ENCODE data around the gene R3HCC1L.

R3HCC1L gene

DNA sequence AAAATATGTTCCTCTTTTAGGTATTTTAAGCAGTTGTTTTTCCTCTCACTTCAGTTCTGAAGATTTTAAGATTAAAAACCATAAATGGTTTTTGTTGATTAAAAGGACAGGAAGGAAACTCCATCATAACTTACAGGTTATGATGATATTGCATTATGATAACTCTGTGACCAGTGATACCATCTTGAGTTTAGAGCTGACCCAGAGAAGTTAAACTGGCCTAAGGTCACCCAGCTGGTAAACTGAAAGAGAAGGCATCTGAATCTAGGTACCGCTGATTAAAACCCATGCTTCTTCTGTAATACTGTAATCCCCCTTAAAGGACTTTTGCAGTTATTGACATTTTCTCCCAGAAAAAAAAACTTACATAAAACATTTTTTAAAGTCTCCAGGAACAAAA, 103.9 kb downstream of the R3HCC1L start:
- DNase-seq = no peak

DNA sequence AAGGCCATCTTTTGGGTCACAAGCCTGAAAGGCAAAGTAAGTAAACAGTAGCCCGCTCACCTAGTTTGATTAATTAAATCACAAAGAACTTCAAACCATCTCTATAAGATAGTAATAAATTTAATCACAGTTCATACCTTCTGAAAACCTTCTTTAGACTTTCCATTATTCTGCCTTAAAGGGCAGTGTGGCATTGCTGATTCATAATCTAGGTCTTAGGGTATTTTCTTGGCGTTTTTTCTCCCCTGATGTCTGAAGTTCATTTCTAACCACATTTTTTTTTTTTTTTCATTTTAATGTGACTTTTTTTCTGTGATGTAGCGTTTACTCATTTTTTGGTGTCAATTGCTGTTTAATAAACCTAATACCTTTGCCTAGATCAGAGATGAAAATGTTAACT, 106.1 kb downstream of the R3HCC1L start:
- DNase-seq = no peak

DNA sequence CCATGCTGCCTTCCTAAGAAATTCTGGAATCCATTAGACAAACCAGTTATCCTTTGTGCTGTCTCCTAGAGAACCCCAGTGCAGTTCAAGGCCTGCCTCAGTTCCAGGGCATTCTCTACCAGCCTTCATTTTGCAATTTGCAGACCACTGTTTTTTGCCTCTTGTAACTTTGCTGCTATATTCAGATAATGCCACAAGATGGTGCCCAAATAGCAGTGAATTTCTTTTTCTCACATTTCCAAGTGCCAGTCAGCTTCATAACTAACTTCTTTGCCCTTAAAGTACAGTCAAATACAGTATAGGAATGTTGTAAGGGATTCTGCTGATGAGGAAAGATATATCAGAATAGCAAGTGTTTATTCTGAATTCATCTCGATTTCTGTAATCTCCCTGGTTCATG, 108.4 kb downstream of the R3HCC1L start:
- DNase-seq = no peak

DNA sequence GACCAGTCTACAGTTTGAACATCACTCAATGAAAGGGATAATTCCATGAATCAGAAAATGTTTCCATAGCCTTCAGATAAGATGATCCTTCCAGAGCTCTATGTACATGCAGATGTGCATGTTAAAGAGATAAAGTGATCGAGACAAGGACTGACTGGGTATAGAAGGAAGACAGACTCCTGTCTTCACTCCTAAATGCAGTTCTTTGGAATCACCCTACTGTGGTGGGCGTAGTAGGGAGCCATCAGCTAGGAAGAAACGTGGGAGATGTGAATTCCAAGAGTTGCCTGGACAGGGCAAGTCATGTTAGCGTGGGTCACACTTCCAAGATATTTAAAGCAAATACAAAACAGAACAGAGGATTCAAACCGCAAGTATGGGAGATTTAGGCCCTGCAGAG, 109.7 kb downstream of the R3HCC1L start:
- DNase-seq = no peak

DNA sequence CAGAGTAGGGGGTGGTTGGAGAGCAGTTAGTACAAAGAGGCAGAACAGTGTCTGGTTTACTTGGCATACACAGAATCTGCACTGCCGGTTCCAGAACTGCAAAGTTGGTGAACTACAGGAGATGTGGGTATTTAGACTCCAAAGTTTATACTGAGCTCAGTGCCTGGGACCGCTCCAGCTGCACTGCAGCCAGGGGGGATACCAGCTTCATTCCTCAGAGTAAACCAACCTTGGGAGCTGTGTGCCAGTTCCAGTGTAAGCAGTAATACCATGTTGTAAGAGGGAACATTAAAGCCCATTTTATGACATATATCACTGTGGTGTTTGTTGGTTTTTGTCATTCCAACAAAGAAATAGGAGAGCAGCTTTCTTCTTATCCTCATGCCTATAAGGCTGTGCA, 110.1 kb downstream of the R3HCC1L start:
- no peak for DNase-seq

DNA sequence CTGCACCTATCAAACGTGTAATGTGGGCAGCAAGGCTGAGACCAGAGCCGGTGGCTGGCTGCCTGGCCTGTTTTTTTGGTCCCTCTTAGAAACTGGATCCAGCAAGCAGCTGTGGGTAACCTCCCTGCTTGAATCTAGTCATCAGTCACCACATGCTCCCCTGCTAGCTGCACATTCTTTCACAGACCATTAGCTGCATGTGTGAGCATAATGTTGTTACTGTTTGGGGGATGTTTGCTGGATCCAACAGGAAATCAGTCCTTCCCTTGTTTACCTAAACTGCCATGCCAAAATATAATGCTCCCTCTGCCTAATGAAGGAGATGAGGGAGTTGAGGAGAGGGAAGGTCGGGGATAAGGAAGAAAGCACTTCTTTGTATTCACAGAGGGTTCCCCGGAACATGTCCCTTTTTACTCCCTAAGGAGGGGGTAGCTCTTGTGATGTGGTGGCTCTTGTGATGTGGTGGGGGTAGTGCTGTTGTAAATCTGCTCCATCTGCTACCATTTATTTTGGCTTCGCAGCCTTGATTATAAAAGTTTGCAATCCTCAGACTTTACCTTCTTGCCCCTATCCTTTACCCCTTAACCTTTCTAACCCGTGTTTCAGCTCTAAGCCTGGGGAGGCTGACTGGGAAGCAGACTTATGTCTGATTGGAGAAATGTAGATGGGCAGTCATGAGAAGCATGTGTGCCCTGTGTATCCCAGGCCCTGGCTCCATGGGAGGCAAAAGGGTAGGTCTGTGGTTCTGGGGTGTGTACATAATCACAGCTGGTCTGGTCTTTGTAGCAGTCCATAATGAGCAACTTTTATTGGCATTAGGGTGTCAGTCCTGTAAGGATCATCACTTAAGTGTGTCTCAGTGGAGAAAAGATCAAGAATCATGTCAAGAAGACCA, 112.7 kb downstream of the R3HCC1L start:
- peak; percentile 68 for DNase-seq

DNA sequence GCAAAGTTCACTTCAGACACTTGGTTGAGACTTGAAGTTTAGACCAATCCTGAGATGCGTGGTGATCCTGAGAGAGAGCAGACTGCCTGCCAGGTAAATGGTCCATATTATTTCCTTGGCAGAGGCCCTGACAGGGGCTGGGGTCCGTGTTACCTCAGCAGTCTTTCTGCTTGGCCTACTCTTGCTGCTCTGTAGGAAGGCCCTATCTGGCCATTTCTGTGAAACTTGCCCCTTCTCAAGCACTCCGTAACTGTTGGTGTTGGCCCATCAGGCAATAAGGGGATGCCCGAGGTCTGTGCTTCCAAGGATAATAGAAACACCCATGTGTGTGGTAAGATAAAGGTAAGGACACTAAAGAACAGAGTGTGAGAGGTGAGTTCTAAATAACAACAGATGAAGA, 113.6 kb downstream of the R3HCC1L start:
- no peak for DNase-seq

DNA sequence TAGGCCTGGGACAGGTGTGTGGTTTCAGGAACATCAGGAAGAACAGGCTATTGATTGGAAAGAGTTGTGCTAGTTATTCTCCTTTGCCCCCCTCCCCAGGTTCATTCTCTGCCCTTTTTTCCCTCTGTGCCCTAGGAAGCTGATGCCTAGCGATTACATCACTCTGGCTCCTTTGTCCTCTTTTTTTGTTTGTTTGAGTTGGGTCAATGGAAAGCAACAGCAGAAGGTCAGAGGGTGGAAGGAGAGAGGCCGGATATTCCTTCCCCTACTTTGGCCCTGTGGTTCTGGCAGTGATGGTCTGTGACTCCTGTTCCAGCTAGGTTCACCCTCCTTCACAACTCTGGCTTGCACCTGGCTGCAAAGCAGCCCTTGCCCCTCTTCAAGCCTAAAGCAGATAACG, 114.7 kb downstream of the R3HCC1L start:
- DNase-seq = no peak

DNA sequence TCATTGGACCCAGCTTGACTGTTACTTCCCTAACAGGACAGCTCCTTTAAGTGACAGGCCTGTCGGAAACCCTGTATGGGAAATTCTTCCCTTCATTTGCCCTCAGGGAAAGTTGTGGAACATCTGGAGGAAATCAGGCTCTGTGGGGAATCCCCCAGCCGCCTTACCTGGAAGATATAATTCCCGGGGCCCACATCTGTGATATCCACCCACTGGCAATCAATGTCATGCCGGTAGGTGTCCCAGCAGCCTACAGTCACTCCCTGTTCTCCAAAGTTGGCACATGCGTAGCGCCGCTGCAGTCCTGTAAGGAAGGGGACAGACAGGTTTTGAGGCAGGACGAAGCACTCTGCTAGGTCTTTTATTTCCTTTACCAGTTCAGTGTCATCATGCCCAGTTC, 116.9 kb downstream of the R3HCC1L start:
- no peak for DNase-seq

DNA sequence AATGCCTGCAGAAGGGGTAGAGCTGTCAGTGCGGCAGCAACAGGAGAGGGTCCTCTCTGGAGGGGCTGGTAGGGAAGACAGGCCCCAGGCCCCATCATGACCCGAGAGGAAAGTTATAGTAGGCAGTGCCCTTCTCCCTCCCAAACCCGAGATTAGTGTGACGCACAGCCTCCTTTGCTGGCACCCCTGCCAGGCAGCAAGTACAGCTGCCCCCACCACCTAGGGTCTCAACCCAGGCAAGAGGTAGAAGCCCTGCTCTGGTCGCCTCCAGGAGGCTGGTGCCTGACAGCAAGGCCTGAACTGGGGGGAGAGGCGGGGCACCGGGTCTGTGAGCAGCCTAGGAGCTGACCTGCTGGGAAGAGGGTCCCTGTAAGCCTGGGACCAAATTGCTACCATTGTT, 118.0 kb downstream of the R3HCC1L start:
- no peak for DNase-seq

DNA sequence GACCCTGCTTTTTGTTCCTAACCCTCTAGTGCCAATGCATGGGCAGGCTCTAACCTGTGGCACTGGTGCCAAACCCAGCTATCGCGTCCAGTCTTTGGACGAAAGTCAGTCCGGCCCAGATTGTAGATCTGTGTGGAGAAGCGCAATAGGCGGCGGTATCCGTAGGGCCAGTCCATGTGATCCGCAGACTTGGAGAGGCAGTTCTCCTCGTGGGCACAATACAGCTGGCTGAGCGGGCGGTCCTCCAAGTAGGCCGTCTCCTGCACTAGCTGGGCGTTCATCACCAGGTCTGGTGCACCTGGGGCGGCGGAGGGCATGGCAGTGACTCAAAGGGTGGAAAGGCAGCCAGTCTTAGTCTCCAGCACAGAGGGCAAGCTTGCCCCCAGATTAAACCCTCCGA, 119.0 kb downstream of the R3HCC1L start:
- no peak for DNase-seq

DNA sequence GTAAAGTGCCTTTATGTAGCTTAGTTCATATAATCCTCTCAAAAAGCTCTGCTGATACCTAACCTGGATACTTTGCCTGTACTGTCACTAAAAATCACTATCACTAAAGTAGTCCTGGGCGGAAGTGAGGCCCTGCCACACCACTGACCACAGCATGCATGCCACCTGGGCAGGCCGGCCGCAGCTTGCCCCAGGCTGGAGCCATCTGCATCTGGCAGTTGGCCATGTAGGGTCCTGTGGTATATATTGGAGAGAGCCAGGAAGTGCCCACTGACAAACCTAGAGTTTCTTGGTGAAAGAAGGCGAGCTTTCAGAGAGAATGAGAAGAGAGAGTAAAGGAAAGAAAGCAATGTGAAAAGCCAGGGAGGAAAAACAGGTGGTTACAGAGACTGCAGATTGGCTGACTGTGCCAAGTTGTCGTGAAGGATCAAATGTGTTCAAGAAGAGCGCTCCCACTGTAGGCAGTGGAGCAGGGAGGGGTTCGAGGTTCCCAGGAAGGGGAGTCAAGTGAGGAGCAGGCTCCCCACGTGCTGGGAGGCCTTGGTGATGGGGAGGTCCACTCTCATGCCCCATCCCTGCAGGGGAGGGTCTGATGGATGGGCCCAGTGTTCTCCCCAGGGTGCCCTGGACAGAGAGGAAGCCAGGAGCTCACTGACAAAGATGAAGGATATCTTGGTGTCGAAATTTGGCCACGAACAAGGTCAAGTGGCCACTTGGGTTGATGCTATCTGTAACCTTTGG, 119.9 kb downstream of the R3HCC1L start:
- DNase-seq = no peak

DNA sequence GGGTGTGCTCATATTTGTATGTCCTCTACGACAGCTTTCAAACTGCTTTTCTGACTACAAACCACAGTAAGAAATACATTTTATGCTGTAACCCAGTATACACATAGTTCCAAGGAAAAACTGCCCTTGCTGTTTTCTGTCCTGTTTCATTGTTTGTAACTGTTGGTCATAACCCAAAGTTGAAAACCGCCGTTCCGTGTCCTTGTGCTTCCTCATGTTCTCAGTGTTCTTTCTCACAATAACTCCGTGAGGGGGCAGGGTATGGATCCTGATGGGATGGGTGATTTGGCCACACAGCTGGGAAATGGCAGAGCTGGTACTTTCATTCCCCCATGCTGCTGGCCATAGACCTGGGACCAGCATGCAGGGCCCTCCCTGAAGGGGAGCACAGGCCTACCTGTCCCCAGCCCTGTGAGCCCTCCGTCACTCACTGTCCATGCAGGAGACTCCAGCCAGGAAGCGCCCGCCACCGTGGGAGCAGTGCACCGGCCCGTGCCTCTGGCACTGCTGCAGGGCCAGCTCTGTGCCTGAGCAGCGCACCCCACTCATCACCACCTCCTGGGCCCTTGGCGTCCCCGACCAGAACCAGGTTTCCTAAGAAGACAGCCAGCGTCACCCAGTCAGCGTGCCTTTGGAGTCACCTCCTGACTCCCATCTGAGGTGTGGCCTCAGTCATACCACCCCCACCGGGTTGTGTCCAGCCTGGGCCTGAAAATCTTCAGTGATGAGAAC, 120.9 kb downstream of the R3HCC1L start:
- no peak for DNase-seq

DNA sequence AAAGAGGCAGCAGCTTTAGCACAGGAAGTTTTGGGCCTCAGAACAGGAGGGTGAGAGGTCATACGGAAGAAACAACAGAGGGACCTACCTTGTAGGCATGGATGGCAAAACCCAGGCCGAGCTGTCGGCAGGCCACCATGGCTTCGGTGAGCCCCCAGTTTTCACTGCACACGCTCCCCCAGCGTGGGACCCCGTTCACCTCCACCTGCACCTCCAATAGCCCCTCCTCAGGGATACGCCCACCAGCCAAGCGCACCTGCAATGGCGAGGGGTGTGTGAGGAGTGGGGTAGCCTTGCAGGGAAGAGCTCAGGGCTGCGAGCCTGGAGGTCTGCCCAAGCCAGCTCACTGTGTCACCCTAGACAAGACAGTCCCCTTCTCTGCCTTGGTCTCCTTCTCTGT, 122.2 kb downstream of the R3HCC1L start:
- no peak for DNase-seq

DNA sequence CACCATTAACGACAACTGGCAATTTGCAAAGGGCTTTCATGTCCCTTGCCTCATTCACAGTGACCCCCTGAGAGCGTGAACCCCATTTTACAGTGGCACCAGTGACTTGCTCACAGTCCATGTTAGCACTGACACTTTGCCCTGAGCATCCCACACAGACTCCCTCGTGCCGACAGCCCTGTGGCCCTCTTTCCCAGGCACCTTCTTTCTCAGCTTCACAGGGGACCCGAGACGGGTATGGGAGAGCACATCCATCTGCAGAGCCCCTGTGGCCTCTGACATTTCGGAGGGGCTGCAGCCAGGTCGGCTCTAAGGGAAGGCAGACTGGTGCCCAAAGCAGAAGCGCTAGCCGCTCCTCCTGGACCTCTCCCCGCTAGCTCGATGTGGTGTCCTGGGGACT, 122.7 kb downstream of the R3HCC1L start:
- DNase-seq = no peak

DNA sequence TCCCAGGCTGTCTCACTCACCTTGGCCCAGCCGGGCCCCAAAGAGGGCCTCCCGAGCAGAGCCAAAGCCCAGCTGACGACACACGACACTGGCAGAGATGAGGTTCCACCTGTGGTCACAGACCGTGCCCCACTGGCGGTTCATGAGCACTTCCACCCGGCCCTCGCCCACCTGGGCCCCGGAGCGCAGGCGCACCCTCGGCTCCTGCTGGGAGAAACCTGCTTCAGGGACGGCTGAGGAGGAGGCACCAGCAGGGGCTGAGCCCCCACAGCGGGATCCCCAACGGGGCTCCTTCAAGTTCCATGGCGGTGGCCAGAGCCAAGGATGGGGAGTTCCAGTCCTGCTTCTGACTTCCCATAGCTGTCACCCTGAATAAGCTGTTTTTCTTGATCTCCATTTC, 123.5 kb downstream of the R3HCC1L start:
- no peak for DNase-seq

DNA sequence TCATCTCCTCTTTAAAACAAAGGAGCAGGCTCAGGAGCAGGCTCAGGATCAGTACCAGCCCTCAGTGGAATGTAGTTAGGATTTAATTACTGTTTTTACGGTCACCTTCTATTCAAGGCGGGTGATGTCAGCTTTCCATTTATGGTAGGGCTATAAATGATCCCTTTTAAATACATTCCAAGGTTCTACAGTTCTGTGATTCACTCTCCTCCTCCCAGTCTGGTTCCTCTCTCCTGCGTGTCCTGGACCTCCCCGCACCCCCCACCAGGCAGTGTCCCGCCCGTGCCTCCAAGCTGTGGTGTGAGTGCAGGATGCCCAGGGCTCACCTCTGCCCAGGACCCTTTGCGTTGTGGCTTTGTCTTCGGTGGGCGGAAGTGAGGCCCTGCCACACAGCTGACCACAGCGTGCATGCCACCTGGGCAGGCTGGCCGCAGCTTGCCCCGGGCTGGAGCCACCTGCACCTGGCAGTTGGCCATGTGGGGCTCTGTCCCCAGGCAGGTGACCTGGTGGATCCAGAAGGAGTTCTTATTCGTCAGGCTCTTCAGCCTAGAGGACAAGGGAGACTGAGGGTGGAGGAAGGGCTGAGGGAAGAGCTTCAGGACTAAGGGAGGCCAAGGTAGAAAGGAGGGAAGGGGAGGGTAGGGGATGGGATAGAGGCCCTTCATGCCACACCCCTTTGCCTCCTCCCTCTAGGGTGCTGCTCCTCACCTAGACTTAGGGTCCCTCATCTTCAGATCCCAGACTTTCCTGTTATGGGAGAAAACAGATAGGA, 124.4 kb downstream of the R3HCC1L start:
- DNase-seq = no peak

DNA sequence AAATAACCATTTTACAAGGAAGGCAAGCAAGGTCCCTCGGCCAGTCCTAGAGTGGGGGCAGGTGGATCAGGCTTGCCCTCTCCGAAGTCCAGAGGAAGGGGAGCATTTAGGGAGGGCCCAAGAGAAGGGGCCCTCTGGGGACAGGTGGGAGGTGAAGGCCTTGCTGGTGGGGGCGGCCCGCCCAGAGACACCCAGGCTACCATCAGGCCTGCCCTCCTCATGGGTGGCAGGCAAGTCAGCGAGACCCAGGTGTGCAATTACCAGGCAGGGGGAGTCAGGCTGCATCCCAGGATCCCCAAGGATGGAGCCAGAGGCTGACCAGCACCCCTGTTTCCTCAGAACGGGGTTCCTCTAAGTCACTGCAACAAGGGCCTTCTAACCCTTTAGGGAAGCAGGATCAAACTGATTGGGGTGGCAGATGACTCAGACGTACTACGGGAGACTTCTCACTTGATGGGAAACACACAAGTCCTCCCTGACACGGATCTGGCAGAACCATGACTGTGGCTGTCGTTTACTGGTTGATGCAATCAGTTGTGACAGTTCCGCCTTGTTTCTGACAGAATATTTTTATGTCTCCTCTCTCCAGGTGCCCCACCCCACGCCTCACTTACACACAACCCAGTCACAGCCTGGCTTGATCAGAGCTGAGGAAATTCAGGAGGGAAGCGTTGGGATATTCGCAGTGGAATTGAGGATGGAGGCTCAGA, 125.3 kb downstream of the R3HCC1L start:
- DNase-seq = no peak

DNA sequence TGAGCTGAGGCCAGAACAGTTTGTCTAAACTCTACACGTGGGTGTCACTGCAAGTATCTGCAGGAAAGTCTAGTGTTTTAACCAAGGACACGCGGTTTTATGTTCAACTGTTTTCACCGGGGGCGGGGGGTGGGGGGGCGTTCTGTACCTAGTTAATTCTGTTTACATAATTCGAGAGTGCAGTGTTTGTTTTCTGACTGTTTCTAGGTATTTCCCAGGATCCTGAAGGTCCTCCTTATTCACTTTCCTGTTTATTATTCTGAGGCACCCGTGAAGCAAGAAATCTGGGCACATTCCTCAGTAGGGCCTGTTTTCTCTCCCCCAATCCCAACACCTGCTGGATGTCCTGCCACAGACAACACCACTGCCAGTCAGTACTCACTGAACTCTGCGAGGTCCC, 125.9 kb downstream of the R3HCC1L start:
- DNase-seq = no peak

DNA sequence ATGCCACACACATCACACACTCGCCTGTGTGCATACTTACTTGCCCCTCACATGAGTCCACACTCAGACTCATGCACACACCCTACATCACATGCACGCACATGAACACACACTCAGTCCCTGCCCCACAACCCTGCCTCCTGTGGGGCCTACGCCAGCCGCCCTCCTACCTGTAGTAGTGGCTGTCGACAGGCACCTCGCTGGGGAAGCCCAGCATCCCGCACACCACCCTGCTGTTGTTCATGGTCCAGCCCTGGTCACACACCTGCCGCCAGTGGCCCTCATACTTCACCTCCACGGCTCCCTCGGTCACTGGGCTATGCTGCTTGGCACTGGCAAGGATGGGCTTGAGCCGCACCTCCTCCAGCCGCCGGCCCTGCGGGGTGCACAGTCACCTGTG, 126.3 kb downstream of the R3HCC1L start:
- DNase-seq = no peak

DNA sequence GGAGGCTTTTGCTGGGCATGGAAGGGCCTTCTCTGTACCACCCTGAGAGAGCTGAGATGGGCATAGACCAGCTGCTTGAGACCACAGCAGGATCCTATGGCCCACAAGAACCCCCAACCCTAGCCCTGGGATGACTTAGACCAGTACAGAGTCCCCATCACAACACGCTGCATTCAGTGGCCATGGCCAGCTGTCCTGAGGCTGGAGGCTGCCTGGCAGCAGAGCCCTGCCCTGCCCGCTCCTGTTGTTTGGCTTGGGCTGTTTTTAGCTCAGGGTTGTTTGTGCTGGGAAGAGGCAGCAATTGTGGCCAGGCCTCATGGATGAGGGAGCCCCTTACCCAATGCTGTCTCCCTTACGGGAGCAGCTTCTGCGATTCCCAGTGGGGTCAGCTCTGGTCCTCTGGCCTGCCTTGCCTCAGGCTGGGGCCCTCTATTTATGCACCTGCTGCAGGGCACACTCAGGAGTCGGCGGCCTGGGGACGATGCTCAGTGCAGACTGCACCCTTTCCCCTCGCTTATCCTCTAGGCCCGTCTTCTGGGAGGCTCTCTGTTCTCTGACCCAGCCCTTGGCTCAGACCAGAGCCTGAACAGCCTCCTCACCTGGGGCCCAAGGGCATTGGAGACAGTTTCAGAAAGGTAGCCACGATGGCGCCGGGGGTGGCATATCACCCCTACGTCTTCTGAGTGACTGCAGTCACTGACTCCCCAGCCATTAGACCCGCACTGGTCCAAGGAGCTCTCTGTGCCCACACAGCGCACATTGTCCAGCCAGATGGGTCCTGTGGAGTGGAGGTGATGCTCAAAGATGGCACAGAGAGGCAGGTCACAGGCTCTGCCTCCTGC, 127.2 kb downstream of the R3HCC1L start:
- no peak for DNase-seq
